WERI-Rb-1 (cell line): Measurements from ENCODE around the gene PPP4R1.

Source experiments
- DNase-seq: peaks from one replicate; pipeline ENCODE4 v3.0.0-alpha.2; 2020
- H3K27ac ChIP-seq: fragments of 250-450 bp; sonication (Bioruptor Pico); 2 replicates; pipeline ENCODE4 v1.5.1; 2020; ENCODE audit warnings: mild to moderate bottlenecking, moderate library complexity
- H3K27me3 ChIP-seq: fragments of 250-450 bp; sonication (Bioruptor Pico); 2 replicates; pipeline ENCODE4 v1.5.1; 2021; ENCODE audit warnings: mild to moderate bottlenecking, low read depth, moderate library complexity; ENCODE audit not compliant: insufficient read depth, severe bottlenecking
- H3K36me3 ChIP-seq: fragments of 250-450 bp; sonication (Bioruptor Pico); 2 replicates; pipeline ENCODE4 v1.5.1; 2020; ENCODE audit warnings: mild to moderate bottlenecking, moderate library complexity
- H3K4me3 ChIP-seq: 2 replicates; pipeline ENCODE4 v1.5.1; 2011; ENCODE audit warnings: low read depth, mild to moderate bottlenecking, control low read depth, low read length
- H3K9me3 ChIP-seq: fragments of 250-450 bp; sonication (Bioruptor Pico); 2 replicates; pipeline ENCODE4 v1.5.1; 2021; ENCODE audit warnings: mild to moderate bottlenecking, moderate library complexity; ENCODE audit not compliant: severe bottlenecking
- CTCF ChIP-seq: IDR thresholded peaks from 2 replicates; pipeline ENCODE4 v1.5.1; 2011; ENCODE audit warnings: low read depth, mild to moderate bottlenecking, control low read depth, inconsistent platforms, low read length

The PPP4R1 gene

GRCh38 chr18:9513971-9514512 lies 100.3 kb downstream of the PPP4R1 start:
- Histone ChIP-seq H3K27me3 (no peaks in the 10 kb centered on the region), H3K36me3 (peaks cover 23% of the 10 kb centered on the region), H3K27ac (no peak overlapping the region), H3K4me3 (no peak overlapping the region), H3K9me3 (no peaks in the 10 kb centered on the region)
- TF ChIP-seq CTCF = no peak
- no peak for DNase-seq

GRCh38 chr18:9508446-9509025 lies 105.8 kb downstream of the PPP4R1 start:
- no peak for DNase-seq
- Histone ChIP-seq H3K27me3 (no peaks in the 10 kb centered on the region), H3K27ac (no peak overlapping the region), H3K4me3 (no peak overlapping the region), H3K36me3 (peaks cover 4% of the 10 kb centered on the region; the same call in 1 of the 2 replicates), H3K9me3 (no peaks in the 10 kb centered on the region)
- no peak for TF ChIP-seq CTCF

DNA sequence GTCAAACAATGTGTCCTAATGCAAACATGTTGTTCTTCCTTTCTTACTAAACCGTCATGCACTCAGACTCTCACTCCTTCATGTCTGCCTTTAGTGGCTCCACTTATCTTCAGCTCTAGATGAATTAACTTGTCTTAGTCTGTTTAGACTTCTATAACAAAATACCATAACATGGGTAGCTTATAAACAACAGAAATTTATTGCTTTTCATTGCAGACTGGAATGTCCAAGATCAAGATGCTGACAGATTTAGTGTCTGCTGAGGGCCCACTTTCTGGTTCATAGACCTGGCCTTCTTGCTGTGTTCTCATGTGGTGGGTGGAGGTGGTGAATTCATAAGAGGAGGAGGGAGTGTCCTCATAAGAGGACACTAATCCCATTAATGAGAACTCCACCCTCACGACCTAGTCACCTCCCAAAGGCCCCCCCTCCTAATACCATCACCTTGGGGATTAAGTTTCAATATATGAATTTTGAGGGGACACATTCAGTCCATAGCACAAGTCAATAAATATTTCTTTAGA lies 106.7 kb downstream of the PPP4R1 start:
- H3K27me3 ChIP-seq = no peaks in the 10 kb centered on the region
- peaks cover 1% of the 10 kb centered on the region for H3K9me3 ChIP-seq
- DNase-seq = no peak
- no peak for TF ChIP-seq CTCF
- H3K4me3 ChIP-seq = no peak overlapping the region
- no peak overlapping the region for H3K27ac ChIP-seq
- H3K36me3 ChIP-seq = no peaks in the 10 kb centered on the region

GRCh38 chr18:9506046-9506792 lies 108.1 kb downstream of the PPP4R1 start:
- H3K27ac ChIP-seq = no peak overlapping the region; the same call in 1 of the 2 replicates
- H3K27me3 ChIP-seq = no peaks in the 10 kb centered on the region
- peaks cover 6% of the 10 kb centered on the region for H3K9me3 ChIP-seq
- no peak overlapping the region for H3K4me3 ChIP-seq
- no peak for TF ChIP-seq CTCF
- peak; percentile 39 for DNase-seq
- H3K36me3 ChIP-seq = no peaks in the 10 kb centered on the region
